Epidermal melanocyte (primary cell): ENCODE data around the gene C8B.

ENCODE experiments used
- DNase-seq: peaks from one replicate; pipeline ENCODE4 v3.0.0; 2011; ENCODE audit warnings: low spot score; ENCODE audit not compliant: insufficient read length

Gene C8B

DNA sequence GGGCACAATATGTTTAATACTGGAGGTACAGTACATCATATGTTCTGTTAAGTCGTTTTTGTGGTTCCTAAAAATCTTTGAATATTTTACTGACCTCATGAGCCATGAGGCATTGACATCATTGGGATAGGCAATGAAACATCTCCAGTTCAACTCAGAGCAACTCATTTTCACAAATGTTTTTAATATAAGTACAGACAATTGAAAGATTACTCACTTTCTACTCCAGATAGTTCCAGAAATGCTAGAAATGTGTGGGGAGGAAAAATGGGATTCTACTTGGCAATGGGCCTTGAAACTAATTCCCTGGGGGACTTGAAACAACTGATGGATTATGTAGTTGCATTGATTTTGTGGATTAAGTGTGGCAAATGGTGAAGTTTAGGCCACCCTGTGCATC lies 7.2 kb upstream of the C8B start:
- DNase-seq: no peak

DNA sequence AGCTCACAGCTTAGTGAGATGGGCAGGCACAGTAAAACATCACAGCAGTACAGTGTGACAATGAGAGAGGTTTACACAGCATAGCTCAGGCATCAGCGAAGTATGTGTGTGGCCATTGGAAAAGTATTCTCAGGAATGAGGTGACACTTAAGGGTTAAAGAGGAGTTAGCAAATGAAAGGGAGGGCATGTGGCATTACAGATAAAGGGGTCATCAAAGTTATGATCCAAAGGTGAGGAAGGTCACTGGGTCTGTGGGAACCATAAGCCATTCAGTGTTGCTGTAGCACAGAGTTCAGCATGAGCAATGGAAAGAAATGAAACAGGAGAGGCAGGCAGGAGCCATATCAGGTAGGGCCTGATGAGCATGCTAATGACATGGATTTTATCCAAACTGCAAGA lies 4.5 kb upstream of the C8B start:
- DNase-seq: no peak

GRCh38 chr1:56968878-56969495 lies 3.2 kb upstream of the C8B start:
- no peak for DNase-seq

GRCh38 chr1:56967900-56968832 lies 2.4 kb upstream of the C8B start:
- DNase-seq: no peak

DNA sequence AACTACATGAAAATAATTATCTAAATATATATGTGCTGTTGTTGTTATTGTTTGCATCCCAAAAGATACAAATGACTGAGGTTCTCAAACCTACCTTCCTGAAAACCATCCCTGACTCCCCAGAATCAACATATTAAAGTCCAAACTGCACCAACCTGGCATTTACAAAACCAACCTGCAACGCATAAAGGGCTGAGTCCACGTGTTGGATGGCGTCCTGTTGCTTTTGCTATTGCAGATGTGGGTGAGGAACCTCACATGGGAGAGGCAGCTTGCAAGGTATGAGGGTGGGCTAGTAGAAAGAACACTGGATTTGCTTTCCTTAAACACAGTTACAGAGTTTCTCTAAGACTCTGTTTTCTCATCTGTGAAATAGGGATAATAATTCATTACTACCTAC lies 1.5 kb upstream of the C8B start:
- DNase-seq: no peak

DNA sequence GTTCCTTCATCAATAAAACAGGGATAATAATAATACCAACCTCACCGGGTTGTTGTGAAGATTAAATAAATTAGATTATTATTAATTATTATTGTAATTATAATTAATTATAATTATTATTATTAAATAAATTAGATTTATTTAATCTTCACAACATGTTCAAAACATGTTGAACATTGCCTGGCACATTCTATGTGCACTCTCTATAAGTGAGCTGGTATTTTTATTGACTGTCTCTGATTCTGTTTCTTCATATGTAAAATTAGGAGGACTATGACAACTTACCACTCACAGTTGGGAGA lies 834 bp upstream of the C8B start:
- no peak for DNase-seq

DNA sequence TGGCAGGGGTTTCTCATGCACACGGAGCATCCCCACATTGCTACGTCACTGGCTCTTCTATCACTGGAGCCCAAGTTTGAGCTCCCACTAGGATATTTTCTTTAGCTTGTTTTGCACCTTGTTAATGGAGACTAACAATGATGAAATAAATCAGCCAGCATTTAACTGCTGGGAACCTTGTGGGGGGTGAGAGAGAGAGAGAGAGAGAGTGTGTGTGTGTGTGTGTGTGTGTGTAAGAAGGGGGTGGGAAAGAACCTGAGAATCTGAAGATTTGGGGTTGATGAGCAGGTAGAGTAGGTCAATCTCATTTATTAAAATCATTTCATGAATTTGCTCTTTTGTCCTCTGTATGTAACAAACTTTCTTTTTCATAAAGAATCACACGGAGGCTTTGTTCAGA lies 624 bp downstream of the C8B start:
- no peak for DNase-seq

DNA sequence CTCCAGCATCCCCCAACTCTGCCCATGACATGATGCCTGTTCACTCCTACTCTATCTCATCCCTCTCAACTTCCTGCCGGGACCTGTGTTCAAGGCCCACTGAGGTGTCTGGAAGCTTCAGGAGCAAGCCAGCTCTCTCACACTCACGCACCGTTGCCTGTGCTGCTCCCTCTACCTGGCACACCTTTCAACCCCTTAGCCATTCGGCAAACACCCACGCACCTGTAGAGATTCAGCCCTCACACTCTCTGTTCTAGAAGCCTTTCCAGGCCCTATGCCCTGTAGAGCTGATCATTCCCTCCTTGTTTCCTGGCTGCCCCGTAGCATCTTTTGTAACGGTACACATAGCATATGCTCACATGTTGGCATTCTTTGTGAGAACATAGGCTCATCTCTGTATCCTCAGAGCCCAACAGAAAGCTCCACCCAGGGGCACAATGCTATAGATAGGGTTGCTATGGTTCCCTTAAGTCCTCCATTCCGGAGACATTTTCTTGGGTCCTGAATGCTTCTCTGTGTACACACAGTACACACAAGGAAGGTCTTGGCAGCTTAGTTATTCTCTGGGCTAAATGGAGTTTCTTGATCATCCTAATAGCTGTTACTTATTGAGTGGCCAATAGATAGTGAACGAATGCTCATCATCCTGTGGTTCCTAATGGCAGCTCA lies 1.3 kb downstream of the C8B start:
- no peak for DNase-seq

GRCh38 chr1:56963667-56964066 lies 2.1 kb downstream of the C8B start:
- no peak for DNase-seq

DNA sequence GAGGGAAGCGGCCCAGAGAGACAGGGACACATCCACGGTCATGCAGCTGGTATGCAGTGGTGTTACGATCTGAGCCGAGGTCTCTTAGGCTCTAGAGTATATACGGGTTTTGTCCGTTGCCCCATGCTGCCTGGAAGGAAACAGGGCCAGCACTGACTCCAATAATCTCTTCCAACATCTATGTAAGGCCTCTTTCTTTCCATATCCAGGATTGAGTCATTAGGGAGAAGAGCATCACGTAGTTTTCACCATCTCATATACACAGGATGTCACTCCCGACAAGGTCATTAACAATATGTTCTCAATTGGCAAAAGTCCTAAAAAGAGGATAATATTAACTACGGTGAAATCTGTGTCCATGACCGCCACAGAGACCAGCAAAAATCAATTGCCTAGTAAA lies 4.4 kb downstream of the C8B start:
- DNase-seq: no peak

GRCh38 chr1:56958526-56958925 lies 7.3 kb downstream of the C8B start:
- no peak for DNase-seq

GRCh38 chr1:56957931-56958330 lies 7.9 kb downstream of the C8B start:
- DNase-seq: no peak

- DNase-seq: no peak
These were observed 11.2 kb downstream of the C8B start for GRCh38 chr1:56954664-56955063.

- DNase-seq: no peak
These were observed 12.4 kb downstream of the C8B start for GRCh38 chr1:56953386-56953785.

DNA sequence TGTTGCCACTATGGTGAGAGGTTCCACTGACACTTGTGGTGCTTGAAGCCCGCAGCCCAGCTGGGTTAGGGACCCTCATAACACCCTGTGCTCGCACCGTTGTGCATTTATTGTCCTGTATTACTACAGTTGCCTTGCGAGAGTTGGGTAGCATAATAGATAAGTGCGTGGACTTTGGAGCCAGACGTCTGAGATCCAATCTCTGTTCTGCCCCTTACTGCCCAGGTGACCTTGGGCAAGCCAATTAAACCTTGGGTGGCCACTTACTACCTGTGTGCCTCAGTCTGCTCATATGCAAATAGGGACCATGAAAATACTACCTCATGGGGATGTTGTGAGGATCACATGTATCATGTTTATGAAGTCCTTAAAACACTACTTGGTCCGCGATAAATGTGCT lies 13.3 kb downstream of the C8B start:
- no peak for DNase-seq

DNA sequence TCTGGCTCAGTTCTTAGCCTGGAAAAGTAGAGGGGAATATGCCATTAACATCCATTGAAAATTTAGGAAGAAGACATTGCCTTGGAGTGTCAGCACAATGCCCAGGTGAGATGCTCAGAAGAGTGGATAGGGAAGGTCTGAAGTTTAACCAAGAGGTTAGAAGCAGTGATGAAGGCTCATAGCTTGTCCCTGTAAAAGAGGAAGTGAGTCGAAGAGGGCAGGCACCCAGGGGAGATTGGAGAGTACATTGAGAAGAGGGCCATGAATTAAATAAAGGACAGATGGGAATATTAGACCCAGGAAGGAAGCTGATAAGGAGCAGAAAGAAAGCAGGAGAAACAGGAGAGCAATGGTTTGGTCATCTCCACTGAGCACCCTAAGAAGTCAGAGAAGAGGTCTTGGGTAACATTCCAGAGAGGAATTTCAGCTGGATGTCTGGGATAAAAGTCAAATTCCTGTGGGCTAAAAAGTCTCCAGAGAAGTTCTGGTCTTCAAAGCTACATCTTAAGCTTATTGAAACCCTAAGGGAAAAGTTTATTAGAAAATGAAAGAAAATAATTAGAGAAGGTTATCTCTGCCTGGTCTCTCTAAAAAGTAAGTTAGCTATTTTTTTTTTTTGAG lies 17.3 kb downstream of the C8B start:
- no peak for DNase-seq

GRCh38 chr1:56940039-56940438 lies 25.8 kb downstream of the C8B start:
- no peak for DNase-seq

GRCh38 chr1:56939209-56939608 lies 26.6 kb downstream of the C8B start:
- DNase-seq: no peak

DNA sequence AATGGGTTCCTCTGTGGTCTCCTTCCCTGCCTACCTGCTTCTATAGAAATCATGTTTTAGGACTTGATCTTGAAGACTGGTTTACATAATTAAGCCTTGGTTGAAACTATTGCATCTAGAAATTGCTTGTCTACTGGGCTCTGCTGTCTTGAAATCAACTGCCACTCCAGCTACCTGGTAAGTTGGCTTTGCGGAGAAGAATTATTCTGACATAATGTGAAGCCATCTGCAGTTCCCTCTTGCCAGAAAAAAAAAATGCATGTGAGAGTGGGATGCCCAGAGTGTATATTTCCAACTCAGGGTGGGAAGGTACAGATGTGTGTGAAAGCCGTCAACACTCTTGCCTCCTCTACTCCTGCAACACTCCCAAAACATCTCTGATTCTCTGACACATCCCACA lies 27.2 kb downstream of the C8B start:
- DNase-seq: no peak

DNA sequence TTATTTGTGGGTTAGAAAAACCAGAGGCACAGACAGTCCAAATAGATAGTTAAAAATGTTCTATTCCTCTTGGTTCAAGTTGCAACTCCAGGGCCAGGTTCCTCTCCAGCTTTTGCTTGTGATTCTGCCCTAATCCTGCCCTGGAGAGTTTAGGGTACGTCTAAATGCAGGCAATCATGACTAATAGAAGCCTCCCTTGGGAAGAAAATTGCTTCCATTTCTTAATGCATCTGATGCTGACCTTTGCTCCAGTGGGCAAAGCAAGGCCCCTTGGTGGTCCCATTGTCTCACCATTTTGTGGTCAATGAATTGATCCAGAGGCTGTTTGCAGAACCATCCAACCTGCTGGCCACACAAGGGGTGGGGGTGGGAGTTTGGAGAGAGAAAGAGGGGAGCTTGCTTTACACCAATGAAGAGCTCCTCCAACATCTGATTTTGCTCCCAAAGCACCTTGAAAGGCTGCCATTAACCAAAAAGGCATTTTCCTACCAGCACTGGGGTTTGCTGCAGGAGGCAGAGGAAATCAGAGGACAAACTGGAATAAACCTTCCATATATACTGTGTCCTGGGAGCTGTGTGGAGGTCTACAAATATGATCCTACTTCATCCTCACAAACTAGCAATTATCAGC lies 31.3 kb downstream of the C8B start:
- DNase-seq: no peak

DNA sequence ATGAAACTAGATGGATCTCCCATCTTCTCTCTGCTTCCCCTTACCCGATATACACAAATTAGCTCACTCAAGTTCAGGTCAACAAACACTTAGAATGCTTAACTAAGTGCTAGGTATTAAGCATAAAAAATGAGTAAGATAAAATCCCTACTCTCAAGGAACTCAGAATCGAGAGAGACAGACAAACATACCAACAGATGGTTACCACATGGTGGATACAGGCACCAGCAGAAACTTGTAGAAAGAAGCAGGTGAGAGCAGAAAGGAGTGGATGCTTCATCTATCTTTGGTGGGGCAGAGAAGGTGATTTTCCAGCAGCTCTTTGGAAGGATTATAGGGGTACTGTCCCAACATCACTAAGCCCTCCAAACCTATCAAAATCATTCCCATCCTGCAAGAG lies 32.2 kb downstream of the C8B start:
- no peak for DNase-seq

DNA sequence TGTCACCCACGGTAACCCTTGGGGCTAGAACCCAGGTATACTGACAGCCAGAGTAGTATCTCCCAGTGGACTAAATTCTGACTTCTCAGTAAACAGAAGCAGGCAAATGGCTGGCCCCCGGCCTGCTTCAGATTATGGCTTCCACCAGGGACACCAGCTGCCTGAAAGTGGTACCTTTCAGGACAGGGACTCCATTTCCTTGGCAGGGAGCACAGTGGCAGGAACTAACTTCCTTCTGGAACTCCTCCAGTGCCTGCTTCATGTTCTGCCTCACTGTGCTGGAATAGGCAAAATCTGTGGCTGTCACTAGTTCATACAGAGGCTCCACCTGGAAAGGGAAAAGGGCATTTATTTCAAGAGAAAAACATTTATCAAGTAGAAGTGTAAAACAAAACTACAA lies 32.7 kb downstream of the C8B start:
- DNase-seq: no peak
